NCI-H510A treated with DMSO at 0.1 percent for 48 hours (cell line): Measurements from ENCODE around the gene GAB2.

Source experiments
- DNase-seq: peaks from one replicate; lab custom pipeline; 2025; lab: John Stamatoyannopoulos, UW

GAB2 gene

DNA sequence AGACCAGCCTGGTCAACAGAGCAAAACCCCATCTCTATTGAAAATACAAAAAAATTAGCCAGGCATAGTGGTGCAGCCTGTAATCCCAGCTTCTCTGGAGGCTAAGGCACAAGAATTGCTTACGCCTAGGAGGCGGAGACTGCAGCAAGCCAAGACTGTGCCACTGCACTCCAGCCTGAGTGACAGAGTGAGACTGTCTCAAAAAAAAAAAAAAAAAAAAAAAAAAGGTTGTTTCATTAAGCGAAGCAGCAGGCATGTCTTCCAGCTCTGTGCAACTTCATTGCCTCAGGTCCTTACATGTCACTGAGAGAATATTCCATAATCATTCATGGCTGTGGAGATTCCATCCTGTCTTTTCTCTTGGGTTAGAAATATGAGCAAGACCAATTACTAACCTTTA is 16.9 kb downstream of the GAB2 start:
- no peak for DNase-seq

DNA sequence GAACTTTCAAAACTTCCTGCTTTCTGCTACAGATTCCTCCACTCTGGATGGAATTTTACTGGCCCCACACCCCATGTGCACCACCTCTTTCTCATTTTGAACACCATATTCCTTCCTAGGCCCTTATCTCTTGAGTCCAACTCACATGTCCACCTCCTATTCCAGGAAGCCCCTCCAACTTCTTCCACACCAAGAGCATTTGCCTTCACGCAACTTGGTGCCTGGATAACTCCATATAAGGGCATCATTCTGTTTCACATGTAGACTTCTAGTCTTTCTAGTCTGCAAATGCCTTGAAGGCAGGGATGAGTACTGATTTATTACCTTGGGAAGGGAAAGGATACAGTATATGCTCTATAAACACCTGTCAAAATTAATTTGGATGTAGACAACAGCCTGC is 17.5 kb downstream of the GAB2 start:
- no peak for DNase-seq

DNA sequence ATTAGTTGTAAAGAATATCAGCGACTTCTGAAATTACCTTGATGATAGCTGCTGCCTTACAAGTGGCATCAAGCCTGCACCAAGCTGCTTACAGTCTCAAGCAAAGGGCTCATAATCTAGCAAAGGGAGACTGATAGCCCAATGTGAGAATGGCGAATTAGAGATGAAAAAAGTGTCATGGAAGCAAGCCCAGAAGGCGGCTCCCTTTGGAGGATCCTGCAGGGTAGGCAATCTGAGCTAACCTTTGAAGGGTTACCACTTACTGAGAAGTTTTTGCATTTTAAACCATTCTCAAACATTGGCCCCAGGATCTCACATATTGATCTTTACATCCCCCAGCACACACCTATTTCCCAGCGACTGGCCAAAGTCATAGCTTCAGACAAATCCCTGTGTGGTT is 18.5 kb downstream of the GAB2 start:
- no peak for DNase-seq

GRCh38 chr11:78398715-78399114 is 18.9 kb downstream of the GAB2 start:
- no peak for DNase-seq

- DNase-seq: no peak
Measured at GRCh38 chr11:78397398-78397797, 20.2 kb downstream of the GAB2 start.

GRCh38 chr11:78395597-78395996 is 22.0 kb downstream of the GAB2 start:
- no peak for DNase-seq

DNA sequence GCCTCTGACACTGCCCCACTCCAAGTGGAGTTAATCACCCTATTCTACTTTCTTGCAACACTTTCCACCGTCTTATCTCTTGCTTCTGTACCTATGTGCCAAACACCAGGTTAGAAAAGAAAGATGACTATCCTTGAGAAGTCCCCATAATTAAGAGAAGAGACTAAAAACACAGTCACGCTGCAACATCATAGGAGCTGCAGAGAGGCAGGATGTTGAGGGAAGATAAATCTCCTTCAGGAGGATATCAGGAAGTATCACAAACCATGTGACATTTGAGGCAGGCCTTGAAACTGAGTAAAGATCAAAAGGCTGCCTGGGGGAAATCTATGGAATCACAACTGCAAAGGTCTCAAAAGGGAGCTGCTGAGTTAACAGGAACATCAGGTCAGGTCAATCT is 24.8 kb downstream of the GAB2 start:
- DNase-seq: no peak

DNA sequence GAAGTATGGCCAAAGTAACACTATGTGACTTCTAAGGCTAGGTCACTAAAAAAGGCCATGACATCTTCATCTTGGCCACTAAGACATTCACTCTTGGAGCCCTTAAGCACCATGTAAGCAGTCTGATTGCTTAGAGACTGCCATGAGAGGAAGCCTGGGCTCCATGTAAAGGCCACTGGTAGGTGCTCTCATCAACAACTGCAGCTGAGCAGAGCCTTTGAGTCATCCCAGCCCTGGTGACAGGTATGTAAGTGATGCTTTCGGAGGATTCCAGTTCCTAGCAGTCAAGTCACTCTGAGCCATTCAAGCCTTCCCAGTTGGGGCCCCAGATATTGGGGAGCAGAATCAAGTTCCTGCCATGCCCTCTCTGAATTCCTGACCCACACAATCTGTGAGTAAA is 26.2 kb downstream of the GAB2 start:
- no peak for DNase-seq

DNA sequence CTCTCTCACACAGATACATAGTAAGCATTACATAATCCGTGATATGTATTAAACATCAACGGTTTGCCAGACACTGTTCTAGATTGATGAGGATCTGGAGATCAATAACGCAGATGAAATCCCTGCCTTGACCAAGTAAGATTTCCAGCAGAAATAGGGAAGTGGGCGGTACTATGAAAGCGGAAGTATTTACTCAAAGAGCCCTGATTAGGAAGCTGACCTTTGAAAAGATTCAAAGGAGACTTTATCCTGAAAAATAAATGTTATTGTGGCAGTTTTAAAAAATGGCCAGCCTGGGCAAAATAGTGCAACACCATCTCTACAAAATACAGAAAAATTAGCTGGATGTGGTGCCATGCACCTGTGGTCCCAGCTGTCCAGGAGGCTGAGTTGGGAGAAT is 26.8 kb downstream of the GAB2 start:
- DNase-seq: no peak

GRCh38 chr11:78386215-78386941 is 31.2 kb downstream of the GAB2 start:
- no peak for DNase-seq

- no peak for DNase-seq
Measured at GRCh38 chr11:78385205-78385604, 32.4 kb downstream of the GAB2 start.

DNA sequence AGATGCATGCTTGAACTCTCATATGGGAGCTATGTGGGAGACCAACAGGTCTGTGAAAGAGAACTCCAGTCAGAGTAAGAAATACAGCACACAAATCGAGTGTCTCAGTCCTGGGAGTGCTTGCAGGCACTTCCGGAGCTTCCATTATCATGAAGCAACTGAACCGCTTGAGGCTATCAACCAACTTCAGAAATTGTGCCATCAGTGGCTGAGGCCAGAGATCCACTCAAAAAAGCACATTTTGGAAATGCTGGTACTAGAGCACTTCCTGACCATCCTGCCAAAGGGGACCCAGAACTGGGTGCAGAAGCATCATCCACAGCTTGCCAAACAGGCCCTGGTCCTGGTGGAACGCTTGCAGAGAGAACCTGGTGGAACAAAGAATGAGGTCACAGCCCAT is 33.4 kb downstream of the GAB2 start:
- DNase-seq: no peak

- no peak for DNase-seq
Measured at GRCh38 chr11:78381865-78382264, 35.8 kb downstream of the GAB2 start.

DNA sequence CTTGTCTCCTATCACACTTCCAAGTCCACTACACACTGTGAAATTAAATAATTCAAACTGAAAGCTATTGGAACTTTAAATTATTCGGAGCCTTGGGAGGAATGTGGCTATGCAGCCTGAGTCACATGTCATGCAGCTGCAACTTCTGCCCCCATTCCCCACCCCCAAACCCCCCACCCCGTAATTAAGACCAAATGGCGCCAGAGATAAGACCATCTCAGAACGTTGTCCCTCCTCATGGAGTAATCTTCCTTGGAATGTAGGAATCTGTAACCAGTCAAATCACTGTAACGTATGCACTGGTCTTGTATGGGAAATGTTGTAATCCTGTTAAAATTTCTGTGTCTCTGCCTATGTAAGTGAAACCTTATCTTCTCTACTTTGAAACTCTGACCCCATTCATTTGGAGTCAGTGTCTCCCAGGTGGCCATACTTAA is 37.0 kb downstream of the GAB2 start:
- DNase-seq: no peak

- DNase-seq: no peak
Measured at GRCh38 chr11:78379039-78379670, 38.5 kb downstream of the GAB2 start.

DNA sequence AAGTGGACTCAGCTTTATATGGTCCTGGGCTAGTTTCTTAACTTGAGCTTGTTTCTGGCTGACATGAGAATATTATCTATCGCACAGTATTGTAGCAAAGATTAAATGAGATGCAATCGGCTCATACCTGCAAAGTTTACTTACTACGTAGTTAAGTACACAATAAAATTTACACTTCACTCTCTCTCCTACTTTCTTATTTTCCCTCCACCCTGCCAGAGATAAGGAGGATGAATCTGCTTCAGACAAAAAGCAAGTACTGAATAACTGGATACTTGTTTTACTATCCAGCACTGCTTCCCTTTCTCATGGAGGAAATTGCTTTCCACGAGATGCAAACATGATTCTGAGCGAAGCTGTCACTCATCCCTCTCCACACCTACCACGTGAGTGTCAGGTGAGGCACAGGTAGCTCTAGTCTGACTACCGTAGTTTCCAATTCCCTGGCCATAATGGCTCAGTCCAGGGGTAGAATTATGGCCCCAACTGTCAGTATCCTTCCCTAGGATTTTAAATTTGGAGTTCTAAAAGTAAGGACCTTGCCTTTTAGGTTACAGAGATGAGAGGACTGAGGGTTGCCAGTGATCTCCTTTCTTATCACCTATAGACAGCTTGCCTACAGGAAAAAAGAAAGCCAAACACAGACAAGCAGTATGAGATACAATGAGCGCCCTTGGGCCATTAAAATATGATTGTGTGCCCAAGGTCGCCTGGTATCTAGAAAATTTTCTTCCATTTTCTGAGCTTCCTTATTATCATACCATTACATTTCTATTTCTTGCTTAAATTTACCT is 39.8 kb downstream of the GAB2 start:
- DNase-seq: no peak

DNA sequence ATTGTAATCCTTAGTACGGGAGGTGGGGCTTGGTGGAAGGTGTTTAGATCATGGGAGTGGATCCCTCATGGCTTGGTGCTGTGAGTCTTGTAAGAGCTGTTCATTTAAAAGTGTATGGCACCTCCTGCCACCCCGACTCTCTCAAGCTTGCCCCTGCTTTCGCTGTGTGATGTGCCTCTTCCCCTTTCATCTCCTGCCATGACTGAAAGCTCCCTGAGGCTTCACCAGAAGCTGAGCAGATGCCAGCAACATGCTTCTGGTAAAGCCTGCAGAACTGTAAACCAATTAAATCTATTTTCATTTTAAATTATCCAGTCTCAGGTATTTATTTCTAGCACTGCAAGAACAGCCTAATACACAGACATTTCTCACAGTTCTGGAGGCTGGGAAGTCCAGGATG is 40.8 kb downstream of the GAB2 start:
- DNase-seq: no peak

DNA sequence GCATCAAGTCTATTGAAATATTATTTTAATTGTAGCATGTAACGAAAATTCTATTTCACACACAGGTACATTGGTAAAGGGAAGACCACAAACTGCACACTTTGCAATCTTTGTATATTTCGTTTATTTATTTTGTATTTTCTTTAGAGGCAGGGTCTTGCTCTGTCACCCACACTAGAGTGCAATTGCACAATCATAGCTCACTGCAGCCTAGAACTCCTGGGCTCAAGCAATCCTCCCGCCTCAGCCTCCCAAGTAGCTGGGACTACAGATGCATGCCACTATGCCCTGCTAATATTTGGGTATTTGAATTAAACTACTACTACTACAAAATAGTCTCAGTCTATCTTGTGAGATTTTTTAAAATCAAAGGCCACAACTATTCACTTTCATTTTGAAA is 42.7 kb downstream of the GAB2 start:
- no peak for DNase-seq

DNA sequence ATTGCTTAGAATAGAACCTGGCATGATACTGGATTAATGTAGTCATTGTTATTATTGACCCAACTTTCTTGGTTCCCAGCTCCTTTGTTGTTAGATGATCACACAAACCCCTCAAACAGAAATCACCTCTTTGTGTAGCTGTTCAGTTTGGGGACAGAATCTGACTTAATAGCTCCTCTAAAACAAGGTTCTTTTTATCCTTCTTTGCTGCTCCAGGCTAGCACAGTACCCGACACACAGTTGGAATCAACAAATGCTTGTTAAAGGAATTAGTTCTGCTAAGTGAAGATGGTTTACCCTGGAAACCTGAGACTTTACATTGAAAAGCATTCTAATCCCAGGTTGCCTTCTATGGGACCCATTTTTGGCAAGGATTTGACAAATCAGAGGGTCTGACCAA is 43.9 kb downstream of the GAB2 start:
- no peak for DNase-seq

DNA sequence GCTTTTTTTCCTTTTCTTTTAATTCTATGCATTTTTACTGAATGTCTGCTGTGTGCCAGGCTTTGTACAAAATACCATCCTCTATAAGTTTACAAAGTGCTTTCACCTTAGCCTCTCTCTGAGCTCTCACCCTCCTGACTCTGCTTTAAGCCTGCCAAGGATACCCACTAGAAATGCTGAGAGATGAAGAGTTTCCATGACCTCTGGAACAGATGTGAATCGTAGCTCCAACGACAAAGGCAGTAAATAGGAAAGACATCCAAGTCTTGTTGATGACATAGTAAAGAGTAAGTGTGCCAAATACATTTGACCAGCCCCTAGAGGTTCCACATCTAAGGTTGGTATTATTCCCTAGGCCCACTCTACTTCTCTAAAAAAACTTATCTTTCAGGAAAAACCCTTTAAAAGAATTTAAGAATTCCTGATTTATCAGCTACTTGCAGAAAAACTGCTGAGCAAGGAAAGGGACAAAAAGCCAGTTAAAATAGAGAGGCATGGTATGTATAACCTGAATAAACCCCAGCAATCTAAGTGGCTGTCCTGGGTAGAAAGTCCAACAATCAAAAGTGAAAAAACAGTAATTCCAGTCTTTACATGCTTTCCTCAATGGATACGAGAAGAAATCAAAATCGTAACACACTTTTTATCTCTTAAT is 45.4 kb downstream of the GAB2 start:
- no peak for DNase-seq

- DNase-seq: no peak
Measured at GRCh38 chr11:78371221-78371891, 46.3 kb downstream of the GAB2 start.
